Tibial artery (tissue), 4 donors: Measurements from ENCODE around the gene LHFPL2.

Source experiments
- DNase-seq, 2 donors: peaks; one replicate each; pipeline ENCODE4 v3.0.0-alpha.2; 2019
- H3K27ac ChIP-seq, 2 donors: fragments of 200-600 bp; sonication (generic) in 1 of 2; 1 replicate in 1 of 2; 2 replicates in 1 of 2; pipeline ENCODE4 v1.5.1; 2018 to 2019; ENCODE audit warnings: mild to moderate bottlenecking in 1 of 2
- H3K27me3 ChIP-seq, 2 donors: fragments of 200-600 bp; sonication (generic) in 1 of 2; one replicate each; pipeline versions ENCODE4 v1.5.1 to v1.6.0; 2016 to 2019
- H3K36me3 ChIP-seq, 3 donors: fragments of 200-600 bp; sonication (generic) in 2 of 3; one replicate each; pipeline ENCODE4 v1.5.1; 2016 to 2019; ENCODE audit warnings: mild to moderate bottlenecking in 2 of 3
- H3K4me1 ChIP-seq, 4 donors: fragments of 200-600 bp; sonication (generic) in 2 of 4; 1 replicate in 3 of 4; 2 replicates in 1 of 4; pipeline ENCODE4 v1.5.1; 2016 to 2019
- H3K4me3 ChIP-seq, 2 donors: fragments of 200-600 bp; sonication (generic) in 1 of 2; 1 replicate in 1 of 2; 2 replicates in 1 of 2; pipeline ENCODE4 v1.5.1; 2018 to 2019; ENCODE audit warnings: mild to moderate bottlenecking in 2 of 2
- H3K9me3 ChIP-seq, 3 donors: fragments of 200-600 bp; sonication (generic) in 1 of 3; one replicate each; pipeline ENCODE4 v1.5.1; 2016 to 2019
- CTCF ChIP-seq, 2 experiments: fragments of 200-600 bp in 1 of 2; fragments of 450-650 bp in 1 of 2; IDR thresholded peaks; one replicate each; pipeline ENCODE4 v1.5.1; 2017 to 2019; ENCODE audit warnings: antibody characterized with exemption in 2 of 2, mild to moderate bottlenecking in 1 of 2, moderate library complexity in 1 of 2
- intact Hi-C: fragments of 100-400 bp; cut with DNase I; formaldehyde crosslinking; loops from one replicate; pipeline ENCODE4 v1.15.0; 2023; ENCODE audit warnings: low total_unique reads

The LHFPL2 gene

GRCh38 chr5:78662323-78662722 lies 13.8 kb upstream of the LHFPL2 start:
- no peak for DNase-seq
- Histone ChIP-seq H3K4me1 (peaks cover 0 to 29% (median 16%) of the 10 kb centered on the region in 4 donors), H3K36me3 (no peaks in the 10 kb centered on the region), H3K9me3 (no peaks in the 10 kb centered on the region), H3K27ac (no peak overlapping the region), H3K4me3 (no peak overlapping the region), H3K27me3 (no peaks in the 10 kb centered on the region)
- TF ChIP-seq CTCF (IDR thresholded peaks at IDR 0.05), result no peak
- intact Hi-C loops, result no loop called here

- H3K4me1 ChIP-seq, result peaks cover 0 to 35% (median 17%) of the 10 kb centered on the region in 4 donors
- intact Hi-C loops, result no loop called here
- DNase-seq, result no peak
- H3K27ac ChIP-seq, result no peak overlapping the region
- no peak for TF ChIP-seq CTCF (IDR thresholded peaks at IDR 0.05)
- no peaks in the 10 kb centered on the region for H3K9me3 ChIP-seq
- H3K27me3 ChIP-seq, result no peaks in the 10 kb centered on the region
- no peak overlapping the region for H3K4me3 ChIP-seq
- no peaks in the 10 kb centered on the region for H3K36me3 ChIP-seq
Measured at GRCh38 chr5:78661691-78662090, 13.1 kb upstream of the LHFPL2 start.

- no peaks in the 10 kb centered on the region for H3K27me3 ChIP-seq
- intact Hi-C loops, result no loop called here
- no peak overlapping the region for H3K4me3 ChIP-seq
Measured at GRCh38 chr5:78661044-78661443, 12.5 kb upstream of the LHFPL2 start.

GRCh38 chr5:78660401-78660800 lies 11.8 kb upstream of the LHFPL2 start:
- peaks cover 0 to 42% (median 15%) of the 10 kb centered on the region in 4 donors for H3K4me1 ChIP-seq

More at GRCh38 chr5:78661044-78661443, 12.5 kb upstream of the LHFPL2 start:
- no peak for TF ChIP-seq CTCF (IDR thresholded peaks at IDR 0.05)
- DNase-seq, result no peak
- H3K4me1 ChIP-seq, result peaks cover 0 to 37% (median 16%) of the 10 kb centered on the region in 4 donors
- H3K9me3 ChIP-seq, result no peaks in the 10 kb centered on the region
- H3K36me3 ChIP-seq, result no peaks in the 10 kb centered on the region
- no peak overlapping the region for H3K27ac ChIP-seq

GRCh38 chr5:78659714-78660113 lies 11.1 kb upstream of the LHFPL2 start:
- intact Hi-C loops, result loop anchor here (10.0 kb wide), 1 partner anchor 245 kb away; no protein-coding TSS in a partner anchor
- Histone ChIP-seq H3K4me3 (no peak overlapping the region), H3K27me3 (no peaks in the 10 kb centered on the region), H3K27ac (peak overlapping the region; percentile 60 to 68), H3K4me1 (peaks cover 0 to 49% (median 19%) of the 10 kb centered on the region in 4 donors), H3K36me3 (no peaks in the 10 kb centered on the region), H3K9me3 (no peaks in the 10 kb centered on the region)
- TF ChIP-seq CTCF (IDR thresholded peaks at IDR 0.05), result no peak
- no peak for DNase-seq

More at GRCh38 chr5:78660401-78660800, 11.8 kb upstream of the LHFPL2 start:
- no peaks in the 10 kb centered on the region for H3K9me3 ChIP-seq
- DNase-seq, result no peak
- H3K27me3 ChIP-seq, result no peaks in the 10 kb centered on the region
- no peaks in the 10 kb centered on the region for H3K36me3 ChIP-seq
- no peak for TF ChIP-seq CTCF (IDR thresholded peaks at IDR 0.05)
- no peak overlapping the region for H3K4me3 ChIP-seq
- H3K27ac ChIP-seq, result no peak overlapping the region
- intact Hi-C loops, result no loop called here

GRCh38 chr5:78659114-78659513 lies 10.5 kb upstream of the LHFPL2 start:
- Histone ChIP-seq H3K27ac (peak overlapping the region; percentile 60 to 68), H3K4me3 (no peak overlapping the region), H3K4me1 (peaks cover 0 to 55% (median 23%) of the 10 kb centered on the region in 4 donors), H3K9me3 (no peaks in the 10 kb centered on the region), H3K36me3 (no peaks in the 10 kb centered on the region), H3K27me3 (no peaks in the 10 kb centered on the region)
- no peak for DNase-seq
- intact Hi-C loops, result loop anchor here (10.0 kb wide), 1 partner anchor 246 kb away; no protein-coding TSS in a partner anchor
- no peak for TF ChIP-seq CTCF (IDR thresholded peaks at IDR 0.05)
